GM12878 (cell line): Measurements from ENCODE around the gene WSCD1. TPM values are rescaled to one million over a fixed set of nuclear protein-coding genes. Genes with fewer than 3 reads are reported as not detected.

Source experiments
- ATAC-seq: fragments of 200-7000 bp; cut with Tn5 transposase; 3 replicates; pipeline ENCODE4 v1.9.1; 2020; ENCODE audit warnings: mild to moderate bottlenecking, moderate library complexity
- BruUV-seq: library from RNA; stranded (reverse); fragments of 400-500 nt; replicated peaks from 2 replicates; lab custom pipeline; 2021; lab: Mats Ljungman, UMichigan
- CTCF ChIA-PET: fragments of 300-600 bp; sonication (Branson Sonifier 250); formaldehyde crosslinking; extraction: SDS; loops from one replicate; lab custom pipeline; 2021; ENCODE audit warnings: inconsistent platforms; lab: Yijun Ruan, JAX
- POLR2A ChIA-PET: fragments of 350-600 bp; formaldehyde crosslinking; extraction: SDS; loops from one replicate; lab custom pipeline; 2021; ENCODE audit warnings: inconsistent platforms; lab: Charles Lee
- RAD21 ChIA-PET: fragments of 300-600 bp; sonication (Branson Sonifier 250); formaldehyde crosslinking; loops from one replicate; lab custom pipeline; 2023; ENCODE audit warnings: antibody characterized with exemption; ENCODE audit not compliant: unreplicated experiment; lab: Charles Lee
- SMC1A ChIA-PET: fragments of 300-600 bp; sonication (Branson Sonifier 250); formaldehyde crosslinking; loops from one replicate; lab custom pipeline; 2023; ENCODE audit not compliant: unreplicated experiment, uncharacterized antibody; lab: Charles Lee
- DNase-seq: peaks from one replicate; pipeline ENCODE4 v3.0.0-alpha.2; 2011; ENCODE audit warnings: low read depth, low spot score
- FAIRE-seq: peaks from 3 replicates; lab custom pipeline; 2011; peaks lifted over from hg19 to GRCh38; lab: Jason Lieb, UNC
- H2AFZ ChIP-seq: 2 replicates; pipeline ENCODE4 v1.6.0; 2011; ENCODE audit warnings: low read depth, low read length, control low read depth; ENCODE audit not compliant: control insufficient read depth
- H3K27ac ChIP-seq: 2 replicates; pipeline ENCODE4 v1.5.1; 2011; ENCODE audit warnings: control low read depth; ENCODE audit not compliant: control insufficient read depth, insufficient read depth
- H3K27me3 ChIP-seq, 2 experiments: replicated peaks in 1 of 2; 2 replicates each; pipeline versions ENCODE4 v1.6.0 to v1.6.1; 2011; ENCODE audit warnings: low read length in 1 of 2; ENCODE audit not compliant: control insufficient read depth in 2 of 2, insufficient read depth in 2 of 2
- H3K36me3 ChIP-seq, 2 experiments: 2 replicates each; pipeline ENCODE4 v1.5.1; 2011; ENCODE audit warnings: low read length in 1 of 2; ENCODE audit not compliant: control insufficient read depth in 2 of 2, insufficient read depth in 2 of 2
- H3K4me1 ChIP-seq: 2 replicates; pipeline ENCODE4 v1.6.1; 2011; ENCODE audit warnings: mild to moderate bottlenecking, low read length, moderate library complexity, mixed read lengths; ENCODE audit not compliant: control insufficient read depth, insufficient read depth
- H3K4me2 ChIP-seq: 2 replicates; pipeline ENCODE4 v1.6.0; 2011; ENCODE audit warnings: control low read depth; ENCODE audit not compliant: control insufficient read depth, insufficient read depth
- H3K4me3 ChIP-seq: fragments of 200-600 bp; sonication (generic); 2 replicates; pipeline ENCODE4 v1.5.1; 2016
- H3K79me2 ChIP-seq: 2 replicates; pipeline ENCODE4 v1.6.0; 2011; ENCODE audit warnings: low read length; ENCODE audit not compliant: control insufficient read depth, insufficient read depth
- H3K9ac ChIP-seq: 2 replicates; pipeline ENCODE4 v1.8.0; 2011; ENCODE audit warnings: low read length, control low read depth, mixed read lengths; ENCODE audit not compliant: control insufficient read depth, insufficient read depth
- H3K9me3 ChIP-seq: replicated peaks from 3 replicates; pipeline ENCODE4 v1.5.1; 2011; ENCODE audit warnings: mild to moderate bottlenecking, low read length; ENCODE audit not compliant: control insufficient read depth, insufficient read depth
- H4K20me1 ChIP-seq: 2 replicates; pipeline ENCODE4 v1.6.0; 2011; ENCODE audit not compliant: control insufficient read depth, insufficient read depth
- ATF7 ChIP-seq: fragments of 450-650 bp; IDR thresholded peaks from 2 replicates; pipeline ENCODE4 v1.6.1; 2016; ENCODE audit warnings: low read depth, mild to moderate bottlenecking
- E2F4 ChIP-seq: IDR thresholded peaks from 2 replicates; pipeline ENCODE4 v1.6.1; 2012; ENCODE audit warnings: low read depth, low read length, improper control_type of control experiment
- E2F8 ChIP-seq: fragments of 450-650 bp; IDR thresholded peaks from 2 replicates; pipeline ENCODE4 v1.6.1; 2018; ENCODE audit warnings: mild to moderate bottlenecking, low read depth, moderate library complexity; ENCODE audit not compliant: partially characterized antibody
- ETV6 ChIP-seq, 2 experiments: fragments of 450-650 bp in 1 of 2; IDR thresholded peaks in 1 of 2; conservative IDR thresholded peaks in 1 of 2; 2 replicates each; pipeline ENCODE4 v1.6.1; 2014; ENCODE audit warnings: antibody characterized with exemption in 1 of 2, borderline replicate concordance in 1 of 2, low read depth in 1 of 2, mild to moderate bottlenecking in 1 of 2, moderate library complexity in 1 of 2
- GABPA ChIP-seq: IDR thresholded peaks from 2 replicates; pipeline ENCODE4 v1.6.1; 2014; ENCODE audit warnings: antibody characterized with exemption, low read depth, mild to moderate bottlenecking, inconsistent platforms
- IKZF1 ChIP-seq: fragments of 450-650 bp; conservative IDR thresholded peaks from 2 replicates; pipeline ENCODE4 v1.6.1; 2017; ENCODE audit warnings: antibody characterized with exemption, mild to moderate bottlenecking
- MEF2A ChIP-seq: IDR thresholded peaks from 2 replicates; pipeline ENCODE4 v1.6.1; 2011; ENCODE audit warnings: low read depth, mild to moderate bottlenecking, low read length, moderate library complexity; ENCODE audit not compliant: insufficient read depth
- MLLT1 ChIP-seq: fragments of 450-650 bp; IDR thresholded peaks from 2 replicates; pipeline ENCODE4 v1.6.1; 2016; ENCODE audit warnings: mild to moderate bottlenecking
- NR2F1 ChIP-seq: fragments of 450-650 bp; conservative IDR thresholded peaks from 2 replicates; pipeline ENCODE4 v1.6.1; 2017; ENCODE audit warnings: mild to moderate bottlenecking
- PAX8 ChIP-seq: fragments of 450-650 bp; IDR thresholded peaks from 2 replicates; pipeline ENCODE4 v1.6.1; 2017; ENCODE audit warnings: mild to moderate bottlenecking, moderate library complexity
- RAD21 ChIP-seq: IDR thresholded peaks from 2 replicates; pipeline ENCODE4 v1.6.1; 2011; ENCODE audit warnings: mild to moderate bottlenecking, low read depth, low read length, moderate library complexity; ENCODE audit not compliant: insufficient read depth
- RFX5 ChIP-seq: IDR thresholded peaks from 2 replicates; pipeline ENCODE4 v1.6.1; 2011; ENCODE audit warnings: low read depth, low read length, improper control_type of control experiment
- SUZ12 ChIP-seq: fragments of 200-600 bp; sonication (generic); IDR thresholded peaks from one replicate; pipeline ENCODE4 v1.6.1; 2018; ENCODE audit warnings: antibody characterized with exemption, mild to moderate bottlenecking; ENCODE audit not compliant: unreplicated experiment
- TAF1 ChIP-seq: IDR thresholded peaks from 2 replicates; pipeline ENCODE4 v1.6.1; 2011; ENCODE audit warnings: mild to moderate bottlenecking, low read depth, low read length, borderline replicate concordance
- USF2 ChIP-seq: IDR thresholded peaks from 2 replicates; pipeline ENCODE4 v1.6.1; 2011; ENCODE audit warnings: low read depth, low read length, improper control_type of control experiment, borderline replicate concordance
- ZBED1 ChIP-seq: IDR thresholded peaks from 2 replicates; pipeline ENCODE4 v1.6.1; 2016; ENCODE audit warnings: borderline replicate concordance
- WGBS: methylation state at CpG from one replicate; pipeline ENCODE4 v1.1.6; 2016; ENCODE audit warnings: low lambda C conversion rate; ENCODE audit not compliant: insufficient replicate concordance, insufficient coverage; ENCODE audit errors: missing lambda C conversion rate; 5-methylcytosine and 5-hydroxymethylcytosine counted together
- in situ Hi-C: fragments of 300-500 bp; cut with MboI; formaldehyde crosslinking; loops from 9 replicates; pipeline ENCODE4 v1.14.3; 2018; ENCODE audit warnings: mixed read lengths
- intact Hi-C: fragments of 100-400 bp; cut with micrococcal nuclease; formaldehyde crosslinking; loops from one replicate; pipeline ENCODE4 v1.14.2; 2022; ENCODE audit not compliant: unreplicated experiment
- polyA plus RNA-seq, 11 experiments: library from polyadenylated mRNA; depleted of rRNA in 4 of 11; unstranded in 6 of 11; stranded (reverse) in 5 of 11; fragments of >200 nt; fragmentation: Nextera tagmentation in 4 of 11; fragmentation: Illumina TruSeq in 1 of 11; extraction: Ambion mirVana in 4 of 11; extraction: Trizol in 1 of 11; gene quantifications; 1 replicate in 1 of 11; 2 replicates in 10 of 11; pipeline versions ENCODE4 v1.2.1 to v1.2.3, GENCODE V29; 2011 to 2016; ENCODE audit warnings: inconsistent platforms in 2 of 11, missing spikeins in 2 of 11, low read depth in 1 of 11
- total RNA-seq, 4 experiments: library from RNA; depleted of rRNA in 3 of 4; stranded (reverse); fragments of >200 nt in 3 of 4; fragmentation: Illumina TruSeq in 1 of 4; extraction: Trizol in 1 of 4; gene quantifications; 2 replicates each; pipeline versions ENCODE4 v1.2.1 to v1.2.3, GENCODE V29; 2013 to 2021

Gene WSCD1
- total and polyA plus RNA-seq, 10 of the 15 experiments (the other 5 are each of a cell fraction or from before 2014, with no cell fraction given) = 0.01 to 0.16 TPM; not detected in 8

- Histone ChIP-seq H3K9ac (no peak overlapping the region), H3K4me1 (no peaks in the 10 kb centered on the region), H3K79me2 (no peaks in the 10 kb centered on the region), H3K27ac (no peak overlapping the region), H3K27me3 (no peaks in the 10 kb centered on the region), H4K20me1 (no peaks in the 10 kb centered on the region; the same call in 1 of the 2 replicates), H3K4me2 (no peak overlapping the region), H2AFZ (no peak overlapping the region), H3K9me3 (no peaks in the 10 kb centered on the region), H3K36me3 (no peaks in the 10 kb centered on the region), H3K4me3 (no peak overlapping the region)
- no peak for TF ChIP-seq ETV6 (conservative IDR thresholded peaks at IDR 0.05 in 1 of 2, IDR thresholded peaks at IDR 0.05 in 1 of 2; ENCODE audit: borderline replicate concordance in 1 of 2, low read depth in 1 of 2)
- TF ChIP-seq GABPA = no peak
- TF ChIP-seq SUZ12 = no peak
- TF ChIP-seq PAX8 = no peak
- no peak for TF ChIP-seq RAD21
- no peak for TF ChIP-seq E2F4
- no peak for TF ChIP-seq MLLT1
- no peak for TF ChIP-seq TAF1
- no peak for TF ChIP-seq NR2F1
- no peak for TF ChIP-seq E2F8
- TF ChIP-seq RFX5 = no peak
- no peak for TF ChIP-seq MEF2A
- no peak for TF ChIP-seq ATF7
- no peak for TF ChIP-seq IKZF1
- no peak for TF ChIP-seq ZBED1
- no peak for TF ChIP-seq USF2
- ChIA-PET SMC1A (no interaction called here), POLR2A (no interaction called here), RAD21 (no interaction called here), CTCF (no interaction called here)
- WGBS = 15% methylated on average over 1 of the region's 1 CpG
- BruUV-seq = no TSS peak
- ATAC-seq (no peak), DNase-seq (no peak), FAIRE-seq (no peak)
- intact Hi-C loops = no loop called here
- in situ Hi-C loops = no loop called here
Measured at GRCh38 chr17:6046931-6047330, 23.2 kb upstream of the WSCD1 start.
